ENCODE results near the gene PSPN.
"Not testable (repeated sequence)": the region's sequence is repeated elsewhere in the genome, so short reads cannot be mapped to it uniquely, and the experiment has no call there.

PSPN gene

GRCh38 chr19:6373096-6373812 lies 2.5 kb downstream of the PSPN start:
- peak; percentile 99 for DNase-seq (ENCODE audit: low spot score)

- peak; percentile 97 for DNase-seq (ENCODE audit: low spot score)
These were observed 3.1 kb downstream of the PSPN start, which contains the start of gene ALKBH7 for GRCh38 chr19:6372594-6373095. Gene ALKBH7 (plus strand): TSS chr19:6372794. CDS start chr19:6372821, 27 bp downstream.

- no peak for DNase-seq (ENCODE audit: low spot score)
These were observed 11.4 kb downstream of the PSPN start for GRCh38 chr19:6364353-6364752.

GRCh38 chr19:6362351-6362801 lies 13.4 kb downstream of the PSPN start:
- no peak for DNase-seq (ENCODE audit: low spot score)

GRCh38 chr19:6362027-6362350 lies 13.7 kb downstream of the PSPN start:
- DNase-seq (ENCODE audit: low spot score) = peak; percentile 30

- DNase-seq (ENCODE audit: low spot score) = not testable (repeated sequence)
These were observed 14.9 kb downstream of the PSPN start for GRCh38 chr19:6360857-6361216.

- not testable (repeated sequence) for DNase-seq (ENCODE audit: low spot score)
These were observed 15.3 kb downstream of the PSPN start for GRCh38 chr19:6360445-6360844.

GRCh38 chr19:6359568-6360341 lies 16.0 kb downstream of the PSPN start:
- no peak for DNase-seq (ENCODE audit: low spot score)

GRCh38 chr19:6358003-6358402 lies 17.7 kb downstream of the PSPN start:
- no peak for DNase-seq (ENCODE audit: low spot score)

GRCh38 chr19:6357174-6357573 lies 18.6 kb downstream of the PSPN start:
- no peak for DNase-seq (ENCODE audit: low spot score)

GRCh38 chr19:6355321-6356040 lies 20.3 kb downstream of the PSPN start:
- DNase-seq (ENCODE audit: low spot score) = not testable (repeated sequence)

GRCh38 chr19:6354098-6354674 lies 21.5 kb downstream of the PSPN start:
- peak; percentile 61 for DNase-seq (ENCODE audit: low spot score)

- DNase-seq (ENCODE audit: low spot score) = no peak
These were observed 23.2 kb downstream of the PSPN start for GRCh38 chr19:6352381-6353165.

- no peak for DNase-seq (ENCODE audit: low spot score)
These were observed 25.0 kb downstream of the PSPN start for GRCh38 chr19:6350688-6351087.

- DNase-seq (ENCODE audit: low spot score) = not testable (repeated sequence)
These were observed 26.5 kb downstream of the PSPN start for GRCh38 chr19:6349271-6349670.

- DNase-seq (ENCODE audit: low spot score) = no peak
These were observed 32.3 kb downstream of the PSPN start for GRCh38 chr19:6343462-6343861.

GRCh38 chr19:6340493-6341201 lies 35.1 kb downstream of the PSPN start:
- no peak for DNase-seq (ENCODE audit: low spot score)

GRCh38 chr19:6334490-6335285 lies 41.0 kb downstream of the PSPN start:
- no peak for DNase-seq (ENCODE audit: low spot score)

GRCh38 chr19:6333439-6333838 lies 42.3 kb downstream of the PSPN start, which contains the start of gene ACER1:
Gene ACER1 (minus strand): TSS chr19:6333612. CDS start chr19:6333551, 61 bp downstream.
- no peak for DNase-seq (ENCODE audit: low spot score)

- DNase-seq (ENCODE audit: low spot score) = no peak
These were observed 48.9 kb downstream of the PSPN start for GRCh38 chr19:6326815-6327214.
